Activated CD8-positive, alpha-beta memory T cell treated with anti-CD3 and anti-CD28 coated beads, Interleukin-2, amount 50 U/mL, for 4 hours (primary cell): ENCODE results near the gene PC.
A peak's percentile ranks its signal among the peaks of the same experiment; 100 is the strongest.
"Not testable (repeated sequence)": the region's sequence is repeated elsewhere in the genome, so short reads cannot be mapped to it uniquely, and the experiment has no call there.

Experiments
- DNase-seq: peaks from one replicate; pipeline ENCODE4 v3.0.0-alpha.2; 2020

Gene PC

GRCh38 chr11:66958232-66958955, at the start of gene PC:
Gene PC (minus strand): TSS chr11:66958383. CDS start chr11:66872159, 86,224 bp downstream.
- peak; percentile 95 for DNase-seq

GRCh38 chr11:67007126-67007525, 48.9 kb upstream of the PC start:
- DNase-seq, result no peak

- DNase-seq, result no peak
These were observed 48.1 kb upstream of the PC start for GRCh38 chr11:67006029-67006884.

GRCh38 chr11:67005200-67005599, 47.0 kb upstream of the PC start:
- not testable (repeated sequence) for DNase-seq

GRCh38 chr11:67002921-67003411, 44.8 kb upstream of the PC start:
- no peak for DNase-seq

GRCh38 chr11:67002297-67002913, 44.2 kb upstream of the PC start:
- DNase-seq, result no peak

- DNase-seq, result no peak
These were observed 43.1 kb upstream of the PC start for GRCh38 chr11:67001332-67001731.

- DNase-seq, result no peak
These were observed 41.4 kb upstream of the PC start for GRCh38 chr11:66999555-66999954.

GRCh38 chr11:66996609-66997273, 38.6 kb upstream of the PC start:
- DNase-seq, result no peak

- no peak for DNase-seq
These were observed 33.9 kb upstream of the PC start for GRCh38 chr11:66992041-66992440.

- not testable (repeated sequence) for DNase-seq
These were observed 31.2 kb upstream of the PC start for GRCh38 chr11:66989360-66989759.

- not testable (repeated sequence) for DNase-seq
These were observed 30.6 kb upstream of the PC start for GRCh38 chr11:66988741-66989140.

- no peak for DNase-seq
These were observed 29.9 kb upstream of the PC start for GRCh38 chr11:66987924-66988637.

GRCh38 chr11:66987158-66987620, 29.0 kb upstream of the PC start:
- DNase-seq, result no peak

GRCh38 chr11:66986178-66986545, 28.0 kb upstream of the PC start:
- DNase-seq, result no peak

- no peak for DNase-seq
These were observed 27.5 kb upstream of the PC start for GRCh38 chr11:66985508-66986177.

GRCh38 chr11:66983275-66983924, 25.2 kb upstream of the PC start:
- DNase-seq, result no peak

- no peak for DNase-seq
These were observed 23.9 kb upstream of the PC start for GRCh38 chr11:66981976-66982578.

GRCh38 chr11:66979336-66979980, 21.3 kb upstream of the PC start:
- DNase-seq, result no peak

- DNase-seq, result no peak
These were observed 20.5 kb upstream of the PC start for GRCh38 chr11:66978717-66979116.
